ENCODE data around the gene FOXB2.

The FOXB2 gene

GRCh38 chr9:77066388-77066787, 46.9 kb downstream of the FOXB2 start:
- no peak for DNase-seq (ENCODE audit: low read depth)

Data from T-helper 22 cell (primary cell).